ENCODE data around the gene EXOC6. TPM values are rescaled to one million over a fixed set of nuclear protein-coding genes. Genes with fewer than 3 reads are reported as not detected.

The EXOC6 gene
- total and polyA plus RNA-seq, 2 donors: 10.6 to 17.4 TPM

DNA sequence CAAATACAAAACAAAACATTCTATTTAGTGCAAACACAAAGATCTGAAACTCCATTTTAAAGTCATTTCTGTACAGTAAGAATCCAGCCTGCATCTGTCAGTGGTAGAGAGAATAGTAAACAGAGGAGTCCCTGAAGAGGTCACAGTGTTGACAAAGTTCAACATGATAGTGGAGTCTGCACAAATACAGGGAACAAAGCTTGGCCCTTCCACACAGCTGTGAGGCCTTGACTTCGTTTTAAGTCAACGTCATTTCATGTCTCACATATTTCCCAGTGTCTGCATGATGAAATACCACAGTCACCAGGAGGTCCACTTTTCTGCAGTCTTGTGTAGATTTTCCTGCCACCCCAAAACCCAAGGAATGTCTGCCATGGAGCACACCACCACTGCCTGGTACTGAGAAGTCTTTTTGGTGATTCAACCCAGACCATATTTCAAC lies 258.3 kb downstream of the EXOC6 start:
- H3K27ac ChIP-seq (ENCODE audit: low read depth in 1 of 2, low read length in 1 of 2): no peak overlapping the region
- no peaks in the 10 kb centered on the region for H3K9me3 ChIP-seq (ENCODE audit: control insufficient read depth in 2 of 2, insufficient read depth in 1 of 2, low read length in 1 of 2)
- H3K36me3 ChIP-seq (ENCODE audit: control insufficient read depth in 2 of 2, insufficient read depth in 2 of 2, low read length in 1 of 2): no peaks in the 10 kb centered on the region
- H3K4me3 ChIP-seq (ENCODE audit: low read length in 2 of 2): no peak overlapping the region
- H3K27me3 ChIP-seq (ENCODE audit: control insufficient read depth in 2 of 2, insufficient read depth in 1 of 2, low read length in 1 of 2): no peaks in the 10 kb centered on the region
- no peak for DNase-seq (ENCODE audit: low read depth in 6 of 9, low spot score in 9 of 9)
- 93% methylated on average over 2 of the region's 2 CpGs for WGBS
- H3K4me1 ChIP-seq (ENCODE audit: control insufficient read depth in 2 of 2, insufficient read depth in 2 of 2, low read length in 2 of 2): no peaks in the 10 kb centered on the region

Other genes with a start within 250 kb of the EXOC6 start
- gene HHEX, start 158.6 kb upstream of the EXOC6 start, total RNA-seq: 3.0 TPM
- gene HHEX, start 158.6 kb upstream of the EXOC6 start, polyA plus RNA-seq: 13.5 TPM
- 0.28 TPM for gene CYP26C1, start 212.3 kb downstream of the EXOC6 start, total RNA-seq
- gene CYP26C1, start 212.3 kb downstream of the EXOC6 start, polyA plus RNA-seq: 0.11 TPM
- gene CYP26A1, start 225.4 kb downstream of the EXOC6 start, total RNA-seq: 1.2 TPM
- gene CYP26A1, start 225.4 kb downstream of the EXOC6 start, polyA plus RNA-seq: 7.8 TPM

Data from thymus (tissue), 11 donors.